T-helper 2 cell treated with Interferon-gamma antibody and Interleukin-4, amounts not matched to agents 5 μg/mL and 100 μg/mL, for 36 hours (primary cell): Measurements from ENCODE around the gene MXD1.

Experiments used
- DNase-seq: peaks from one replicate; pipeline ENCODE4 v3.0.0; 2021; ENCODE audit warnings: low spot score
- H3K27ac Mint-ChIP-seq: one replicate; pipeline ENCODE4 v1.8.0; 2021; ENCODE audit warnings: mild to moderate bottlenecking, mixed read lengths
- H3K27me3 Mint-ChIP-seq: one replicate; pipeline ENCODE4 v1.8.0; 2021; ENCODE audit warnings: low read depth, mixed read lengths
- H3K36me3 Mint-ChIP-seq: one replicate; pipeline ENCODE4 v1.8.0; 2021; ENCODE audit warnings: low read depth, mixed read lengths
- H3K4me1 Mint-ChIP-seq: one replicate; pipeline ENCODE4 v1.8.0; 2021; ENCODE audit warnings: low read depth, mixed read lengths
- H3K4me3 Mint-ChIP-seq: one replicate; pipeline ENCODE4 v1.8.0; 2022; ENCODE audit warnings: mild to moderate bottlenecking, moderate library complexity, mixed read lengths
- H3K9me3 Mint-ChIP-seq: one replicate; pipeline ENCODE4 v1.8.0; 2021; ENCODE audit warnings: mixed read lengths

Gene MXD1

GRCh38 chr2:69954084-69954483 is 39.2 kb downstream of the MXD1 start:
- Mint-ChIP-seq H3K27me3 (peaks cover 21% of the 10 kb centered on the region), H3K4me1 (peaks cover 8% of the 10 kb centered on the region), H3K4me3 (no peak overlapping the region), H3K9me3 (no peaks in the 10 kb centered on the region), H3K27ac (no peak overlapping the region), H3K36me3 (no peaks in the 10 kb centered on the region)
- DNase-seq = no peak

GRCh38 chr2:69955029-69955428 is 40.1 kb downstream of the MXD1 start:
- peaks cover 8% of the 10 kb centered on the region for H3K4me1 Mint-ChIP-seq
- DNase-seq = no peak
- H3K9me3 Mint-ChIP-seq = no peaks in the 10 kb centered on the region
- no peak overlapping the region for H3K27ac Mint-ChIP-seq
- no peaks in the 10 kb centered on the region for H3K36me3 Mint-ChIP-seq
- no peak overlapping the region for H3K4me3 Mint-ChIP-seq
- peaks cover 27% of the 10 kb centered on the region for H3K27me3 Mint-ChIP-seq

- Mint-ChIP-seq H3K9me3 (no peaks in the 10 kb centered on the region), H3K27ac (no peak overlapping the region), H3K36me3 (no peaks in the 10 kb centered on the region)
These were observed 41.6 kb downstream of the MXD1 start for GRCh38 chr2:69956475-69956979.

GRCh38 chr2:69957965-69958364 is 43.1 kb downstream of the MXD1 start:
- no peak overlapping the region for H3K27ac Mint-ChIP-seq
- peaks cover 27% of the 10 kb centered on the region for H3K27me3 Mint-ChIP-seq
- no peak overlapping the region for H3K4me3 Mint-ChIP-seq
- H3K9me3 Mint-ChIP-seq = no peaks in the 10 kb centered on the region
- no peak for DNase-seq
- H3K4me1 Mint-ChIP-seq = peaks cover under 1% of the 10 kb centered on the region
- no peaks in the 10 kb centered on the region for H3K36me3 Mint-ChIP-seq

More at GRCh38 chr2:69956475-69956979, 41.6 kb downstream of the MXD1 start:
- no peak for DNase-seq
- peaks cover 8% of the 10 kb centered on the region for H3K4me1 Mint-ChIP-seq
- no peak overlapping the region for H3K4me3 Mint-ChIP-seq
- H3K27me3 Mint-ChIP-seq = peaks cover 27% of the 10 kb centered on the region

GRCh38 chr2:69958480-69958879 is 43.6 kb downstream of the MXD1 start:
- H3K4me3 Mint-ChIP-seq = no peak overlapping the region
- no peak overlapping the region for H3K27ac Mint-ChIP-seq

GRCh38 chr2:69959425-69959824 is 44.5 kb downstream of the MXD1 start:
- no peak for DNase-seq
- H3K9me3 Mint-ChIP-seq = no peaks in the 10 kb centered on the region
- H3K4me1 Mint-ChIP-seq = peaks cover under 1% of the 10 kb centered on the region
- H3K36me3 Mint-ChIP-seq = no peaks in the 10 kb centered on the region
- peaks cover 27% of the 10 kb centered on the region for H3K27me3 Mint-ChIP-seq
- H3K4me3 Mint-ChIP-seq = no peak overlapping the region
- H3K27ac Mint-ChIP-seq = peak overlapping the region; percentile 7

More at GRCh38 chr2:69958480-69958879, 43.6 kb downstream of the MXD1 start:
- Mint-ChIP-seq H3K27me3 (peaks cover 27% of the 10 kb centered on the region), H3K4me1 (no peaks in the 10 kb centered on the region), H3K36me3 (no peaks in the 10 kb centered on the region), H3K9me3 (no peaks in the 10 kb centered on the region)
- no peak for DNase-seq

- Mint-ChIP-seq H3K27ac (no peak overlapping the region), H3K27me3 (peaks cover 26% of the 10 kb centered on the region), H3K36me3 (no peaks in the 10 kb centered on the region), H3K9me3 (no peaks in the 10 kb centered on the region), H3K4me3 (no peak overlapping the region), H3K4me1 (peaks cover 4% of the 10 kb centered on the region)
- DNase-seq = no peak
These were observed 45.9 kb downstream of the MXD1 start for GRCh38 chr2:69960821-69961220.

GRCh38 chr2:69961496-69961895 is 46.6 kb downstream of the MXD1 start, which contains the start of gene ASPRV1:
Gene ASPRV1, minus strand, starts transcription at chr2:69961631. Its CDS starts 195 bp downstream, at chr2:69961436.
- Mint-ChIP-seq H3K9me3 (no peaks in the 10 kb centered on the region), H3K4me1 (peaks cover 4% of the 10 kb centered on the region), H3K27ac (no peak within 1 kb of the TSS), H3K36me3 (no peaks in the 10 kb centered on the region), H3K4me3 (no peak within 1 kb of the TSS), H3K27me3 (peaks cover 19% of the 10 kb centered on the region)
- DNase-seq = no peak

- Mint-ChIP-seq H3K36me3 (no peaks in the 10 kb centered on the region), H3K27me3 (peaks cover 7% of the 10 kb centered on the region), H3K4me3 (no peak overlapping the region), H3K9me3 (no peaks in the 10 kb centered on the region), H3K27ac (no peak overlapping the region), H3K4me1 (peaks cover 4% of the 10 kb centered on the region)
- no peak for DNase-seq
These were observed 48.2 kb downstream of the MXD1 start for GRCh38 chr2:69962986-69963730.

GRCh38 chr2:69964353-69964841 is 49.5 kb downstream of the MXD1 start:
- H3K4me3 Mint-ChIP-seq = no peak overlapping the region
- peaks cover 3% of the 10 kb centered on the region for H3K27me3 Mint-ChIP-seq
- DNase-seq = no peak
- H3K4me1 Mint-ChIP-seq = peaks cover 4% of the 10 kb centered on the region
- no peaks in the 10 kb centered on the region for H3K36me3 Mint-ChIP-seq
- no peaks in the 10 kb centered on the region for H3K9me3 Mint-ChIP-seq
- peak overlapping the region; percentile 65 for H3K27ac Mint-ChIP-seq

- DNase-seq = no peak
- no peak overlapping the region for H3K27ac Mint-ChIP-seq
- H3K4me1 Mint-ChIP-seq = peaks cover 4% of the 10 kb centered on the region
- H3K9me3 Mint-ChIP-seq = no peaks in the 10 kb centered on the region
- H3K36me3 Mint-ChIP-seq = no peaks in the 10 kb centered on the region
- H3K27me3 Mint-ChIP-seq = no peaks in the 10 kb centered on the region
- no peak overlapping the region for H3K4me3 Mint-ChIP-seq
These were observed 51.0 kb downstream of the MXD1 start for GRCh38 chr2:69965756-69966445.

- no peak overlapping the region for H3K4me3 Mint-ChIP-seq
- no peak for DNase-seq
- no peaks in the 10 kb centered on the region for H3K27me3 Mint-ChIP-seq
- no peak overlapping the region for H3K27ac Mint-ChIP-seq
- no peaks in the 10 kb centered on the region for H3K9me3 Mint-ChIP-seq
- H3K4me1 Mint-ChIP-seq = peaks cover 4% of the 10 kb centered on the region
- H3K36me3 Mint-ChIP-seq = no peaks in the 10 kb centered on the region
These were observed 51.6 kb downstream of the MXD1 start for GRCh38 chr2:69966496-69966895.

GRCh38 chr2:69968609-69969008 is 53.7 kb downstream of the MXD1 start:
- no peaks in the 10 kb centered on the region for H3K27me3 Mint-ChIP-seq
- no peaks in the 10 kb centered on the region for H3K36me3 Mint-ChIP-seq
- H3K4me1 Mint-ChIP-seq = peaks cover 8% of the 10 kb centered on the region
- no peak overlapping the region for H3K4me3 Mint-ChIP-seq
- DNase-seq = no peak
- no peaks in the 10 kb centered on the region for H3K9me3 Mint-ChIP-seq
- H3K27ac Mint-ChIP-seq = no peak overlapping the region
